ENCODE measurements around the gene ARMC9.

- TF ChIP-seq, protein P1, sequence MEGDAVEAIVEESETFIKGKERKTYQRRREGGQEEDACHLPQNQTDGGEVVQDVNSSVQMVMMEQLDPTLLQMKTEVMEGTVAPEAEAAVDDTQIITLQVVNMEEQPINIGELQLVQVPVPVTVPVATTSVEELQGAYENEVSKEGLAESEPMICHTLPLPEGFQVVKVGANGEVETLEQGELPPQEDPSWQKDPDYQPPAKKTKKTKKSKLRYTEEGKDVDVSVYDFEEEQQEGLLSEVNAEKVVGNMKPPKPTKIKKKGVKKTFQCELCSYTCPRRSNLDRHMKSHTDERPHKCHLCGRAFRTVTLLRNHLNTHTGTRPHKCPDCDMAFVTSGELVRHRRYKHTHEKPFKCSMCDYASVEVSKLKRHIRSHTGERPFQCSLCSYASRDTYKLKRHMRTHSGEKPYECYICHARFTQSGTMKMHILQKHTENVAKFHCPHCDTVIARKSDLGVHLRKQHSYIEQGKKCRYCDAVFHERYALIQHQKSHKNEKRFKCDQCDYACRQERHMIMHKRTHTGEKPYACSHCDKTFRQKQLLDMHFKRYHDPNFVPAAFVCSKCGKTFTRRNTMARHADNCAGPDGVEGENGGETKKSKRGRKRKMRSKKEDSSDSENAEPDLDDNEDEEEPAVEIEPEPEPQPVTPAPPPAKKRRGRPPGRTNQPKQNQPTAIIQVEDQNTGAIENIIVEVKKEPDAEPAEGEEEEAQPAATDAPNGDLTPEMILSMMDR (IDR thresholded peaks at IDR 0.05), result peak in 1 of 6 experiments; percentile 0
- TF ChIP-seq POLR2AphosphoS5 (IDR thresholded peaks at IDR 0.05), result no peak
- no peak for TF ChIP-seq POLR2A (IDR thresholded peaks at IDR 0.05)
Measured at GRCh38 chr2:231362555-231363184, 164.2 kb downstream of the ARMC9 start.

Measured in upper lobe of left lung (tissue), 4 donors.